GM19099 (cell line): ENCODE data around the gene AP1S1.

ENCODE experiments used
- POLR2A ChIP-seq: IDR thresholded peaks from 3 replicates; pipeline ENCODE4 v1.6.1; 2011; ENCODE audit warnings: low read depth; ENCODE audit not compliant: insufficient read length; ENCODE audit errors: extremely low read depth

The AP1S1 gene

GRCh38 chr7:101140339-101140699 is 14.0 kb upstream of the AP1S1 start:
- TF ChIP-seq POLR2A, result no peak

- no peak for TF ChIP-seq POLR2A
Observed at GRCh38 chr7:101140746-101141382, 13.4 kb upstream of the AP1S1 start.

GRCh38 chr7:101151908-101152651 is 2.2 kb upstream of the AP1S1 start:
- TF ChIP-seq POLR2A, result no peak

- no peak for TF ChIP-seq POLR2A
Observed at GRCh38 chr7:101154693-101155102, 422 bp downstream of the AP1S1 start.

- no peak for TF ChIP-seq POLR2A
Observed at GRCh38 chr7:101155303-101155702, 1.0 kb downstream of the AP1S1 start.

GRCh38 chr7:101156277-101156676 is 2.0 kb downstream of the AP1S1 start:
- no peak for TF ChIP-seq POLR2A

- no peak for TF ChIP-seq POLR2A
Observed at GRCh38 chr7:101156866-101157589, 2.8 kb downstream of the AP1S1 start.

- TF ChIP-seq POLR2A, result no peak
Observed at GRCh38 chr7:101159696-101160674, 5.7 kb downstream of the AP1S1 start.

- no peak for TF ChIP-seq POLR2A
Observed at GRCh38 chr7:101160910-101161309, 6.6 kb downstream of the AP1S1 start.

- no peak for TF ChIP-seq POLR2A
Observed at GRCh38 chr7:101161692-101162471, 7.6 kb downstream of the AP1S1 start.

GRCh38 chr7:101162551-101163278 is 8.4 kb downstream of the AP1S1 start:
- TF ChIP-seq POLR2A, result peak; percentile 25

GRCh38 chr7:101163279-101164070 is 9.2 kb downstream of the AP1S1 start:
- no peak for TF ChIP-seq POLR2A
